Neural progenitor cell (in vitro differentiated cells): ENCODE results near the gene CELSR1.

Experiments used
- EZH2 ChIP-seq: fragments of 200-600 bp; sonication (generic); IDR thresholded peaks from 2 replicates; pipeline ENCODE4 v1.6.1; 2017; ENCODE audit warnings: antibody characterized with exemption, mild to moderate bottlenecking, moderate library complexity
- TF ChIP-seq, protein P1 (sequence below): fragments of 200-600 bp; sonication (generic); IDR thresholded peaks from 2 replicates; pipeline ENCODE4 v1.5.1; 2017; ENCODE audit warnings: antibody characterized with exemption, mild to moderate bottlenecking

DNA sequence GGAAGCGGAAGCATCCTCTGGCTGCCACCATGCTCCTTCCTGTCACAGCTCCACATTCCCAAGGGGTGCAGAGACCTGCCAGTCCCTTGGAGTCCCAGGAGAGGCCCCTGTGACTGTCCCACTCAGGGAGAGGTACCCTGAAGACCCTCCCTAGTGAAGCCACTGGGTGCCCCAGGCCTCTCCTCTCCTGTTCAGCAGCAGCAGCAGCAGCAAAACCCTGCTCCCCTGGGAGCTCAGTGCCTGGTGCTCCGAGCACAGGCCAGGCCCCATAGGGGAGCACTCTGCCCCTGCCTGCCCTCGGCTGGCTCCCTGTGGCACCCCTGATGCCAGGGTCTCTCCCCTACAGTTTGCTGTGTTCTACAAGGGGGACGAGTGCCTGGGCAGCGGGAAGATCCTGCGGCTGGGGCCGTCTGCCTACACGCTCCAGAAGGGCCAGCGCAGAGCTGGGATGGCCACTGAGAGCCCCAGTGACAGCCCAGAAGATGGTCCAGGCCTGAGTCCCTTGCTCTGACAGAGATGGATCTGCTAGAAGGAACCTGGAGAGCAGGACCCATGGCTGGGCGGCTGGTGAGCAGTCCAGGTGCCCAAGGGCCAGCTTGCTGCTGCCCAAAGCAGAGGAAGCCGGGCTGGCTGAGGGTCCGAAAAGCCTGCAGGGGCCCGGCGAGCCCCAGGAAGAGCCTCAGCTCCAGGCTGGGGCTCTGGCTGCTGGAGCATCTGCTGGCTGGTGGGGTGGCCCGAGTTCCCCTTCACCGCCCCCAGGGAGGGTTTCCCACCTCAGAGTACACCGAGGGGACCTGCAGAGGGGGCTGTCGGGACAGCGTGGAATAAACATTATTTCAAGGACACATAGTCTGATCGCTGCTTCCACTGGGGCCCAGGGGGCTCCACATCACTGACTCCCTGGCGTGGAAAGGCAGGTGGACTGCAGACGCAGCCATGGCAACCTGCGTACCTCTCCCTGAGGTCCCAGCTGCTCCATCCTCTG, 180.6 kb downstream of the CELSR1 start:
- no peak for TF ChIP-seq EZH2
- TF ChIP-seq, protein P1, sequence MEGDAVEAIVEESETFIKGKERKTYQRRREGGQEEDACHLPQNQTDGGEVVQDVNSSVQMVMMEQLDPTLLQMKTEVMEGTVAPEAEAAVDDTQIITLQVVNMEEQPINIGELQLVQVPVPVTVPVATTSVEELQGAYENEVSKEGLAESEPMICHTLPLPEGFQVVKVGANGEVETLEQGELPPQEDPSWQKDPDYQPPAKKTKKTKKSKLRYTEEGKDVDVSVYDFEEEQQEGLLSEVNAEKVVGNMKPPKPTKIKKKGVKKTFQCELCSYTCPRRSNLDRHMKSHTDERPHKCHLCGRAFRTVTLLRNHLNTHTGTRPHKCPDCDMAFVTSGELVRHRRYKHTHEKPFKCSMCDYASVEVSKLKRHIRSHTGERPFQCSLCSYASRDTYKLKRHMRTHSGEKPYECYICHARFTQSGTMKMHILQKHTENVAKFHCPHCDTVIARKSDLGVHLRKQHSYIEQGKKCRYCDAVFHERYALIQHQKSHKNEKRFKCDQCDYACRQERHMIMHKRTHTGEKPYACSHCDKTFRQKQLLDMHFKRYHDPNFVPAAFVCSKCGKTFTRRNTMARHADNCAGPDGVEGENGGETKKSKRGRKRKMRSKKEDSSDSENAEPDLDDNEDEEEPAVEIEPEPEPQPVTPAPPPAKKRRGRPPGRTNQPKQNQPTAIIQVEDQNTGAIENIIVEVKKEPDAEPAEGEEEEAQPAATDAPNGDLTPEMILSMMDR = no peak
